ENCODE data around the gene TANC1. TPM values are rescaled to one million over a fixed set of nuclear protein-coding genes. Genes with fewer than 3 reads are reported as not detected.

Gene TANC1
- total and polyA plus RNA-seq, 2 donors (not counting 3 experiments of a cell fraction or from before 2014, with no cell fraction given), result 58.9 to 99.4 TPM

DNA sequence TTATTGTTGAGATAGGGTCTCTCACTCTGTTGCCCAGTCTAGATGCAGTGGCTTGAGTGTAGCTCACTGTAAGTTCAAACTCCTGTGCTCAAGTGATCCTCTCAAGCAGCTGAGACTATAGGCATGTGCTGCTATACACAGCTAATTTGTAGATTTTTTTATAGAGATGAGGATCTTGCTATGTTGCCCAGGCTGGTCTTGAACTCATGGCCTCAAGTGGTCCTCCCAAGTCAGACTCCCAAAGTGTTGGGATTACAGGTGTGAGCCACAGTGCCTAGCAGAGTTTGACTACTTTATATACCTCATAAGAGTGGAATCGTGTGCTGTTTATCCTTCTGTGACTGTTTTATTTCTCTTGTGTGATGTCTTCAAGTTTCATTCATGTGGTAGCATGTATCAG lies 60.3 kb downstream of the TANC1 start:
- H2AFZ ChIP-seq (ENCODE audit: low read depth, low read length), result no peak overlapping the region
- intact Hi-C loops (cut with micrococcal nuclease), result no loop called here
- FAIRE-seq (no peak), DNase-seq (ENCODE audit: low read depth, low spot score) (no peak)
- H3K9me3 ChIP-seq (replicated peaks; ENCODE audit: control insufficient read depth, insufficient read depth, low read length), result no peaks in the 10 kb centered on the region
- H3K4me3 ChIP-seq (replicated peaks in 1 of 3; ENCODE audit: insufficient read depth in 1 of 3, low read depth in 1 of 3, low read length in 3 of 3), result no peak overlapping the region
- BruUV-seq (replicated peaks), result no TSS peak
- H3K79me2 ChIP-seq (ENCODE audit: control insufficient read depth, insufficient read depth, low read length), result peaks cover 77% of the 10 kb centered on the region
- dilution Hi-C loops (cut with MboI; ENCODE audit: extremely low pct_ligation_motif_present, low sequenced_read_pairs), result no loop called here
- TF ChIP-seq MYC (IDR thresholded peaks at IDR 0.05; ENCODE audit: low read depth, low read length), result no peak
- no peaks in the 10 kb centered on the region for H3K36me3 ChIP-seq (ENCODE audit: control insufficient read depth in 2 of 2, extremely low read depth in 1 of 2, insufficient read depth in 2 of 2, low read length in 2 of 2)
- no peak overlapping the region for H3K9ac ChIP-seq (replicated peaks; ENCODE audit: extremely low read depth, insufficient read depth, low read length)
- H3K4me1 ChIP-seq (ENCODE audit: control insufficient read depth, extremely low read depth, insufficient read depth, low read length), result peaks cover 61% of the 10 kb centered on the region
- ChIA-PET POLR2A (no interaction called here), CTCF (interaction anchor here (0.8 to 5.1 kb wide), 4 partner anchors 19 to 90 kb away, joined by 3 to 34 read pairs (median 12); no protein-coding TSS in a partner anchor)
- no peak overlapping the region for H3K4me2 ChIP-seq (ENCODE audit: insufficient read depth, low read length)
- H3K27ac ChIP-seq (ENCODE audit: insufficient read depth, low read depth, low read length), result no peak overlapping the region
- H3K27me3 ChIP-seq (ENCODE audit: control insufficient read depth in 2 of 2, insufficient read depth in 2 of 2, low read length in 2 of 2), result no peaks in the 10 kb centered on the region
- no peaks in the 10 kb centered on the region for H4K20me1 ChIP-seq (replicated peaks; ENCODE audit: control insufficient read depth, extremely low read depth, insufficient read depth, low read length)
- no peaks in the 10 kb centered on the region for H3K9me1 ChIP-seq (replicated peaks; ENCODE audit: control insufficient read depth, extremely low read depth, insufficient read depth, low read length)

GRCh38 chr2:159029936-159030335 lies 61.5 kb downstream of the TANC1 start:
- Histone ChIP-seq H3K9me1 (replicated peaks; ENCODE audit: control insufficient read depth, extremely low read depth, insufficient read depth, low read length) (no peaks in the 10 kb centered on the region), H3K36me3 (ENCODE audit: control insufficient read depth in 2 of 2, extremely low read depth in 1 of 2, insufficient read depth in 2 of 2, low read length in 2 of 2) (no peaks in the 10 kb centered on the region), H3K9me3 (replicated peaks; ENCODE audit: control insufficient read depth, insufficient read depth, low read length) (no peaks in the 10 kb centered on the region), H3K4me3 (replicated peaks in 1 of 3; ENCODE audit: insufficient read depth in 1 of 3, low read depth in 1 of 3, low read length in 3 of 3) (no peak overlapping the region), H2AFZ (ENCODE audit: low read depth, low read length) (no peak overlapping the region), H3K4me1 (ENCODE audit: control insufficient read depth, extremely low read depth, insufficient read depth, low read length) (peaks cover 55% of the 10 kb centered on the region), H4K20me1 (replicated peaks; ENCODE audit: control insufficient read depth, extremely low read depth, insufficient read depth, low read length) (no peaks in the 10 kb centered on the region), H3K79me2 (ENCODE audit: control insufficient read depth, insufficient read depth, low read length) (peaks cover 82% of the 10 kb centered on the region), H3K4me2 (ENCODE audit: insufficient read depth, low read length) (peak overlapping the region; percentile 70), H3K27ac (ENCODE audit: insufficient read depth, low read depth, low read length) (peak overlapping the region; percentile 82), H3K9ac (replicated peaks; ENCODE audit: extremely low read depth, insufficient read depth, low read length) (peak overlapping the region; percentile 27), H3K27me3 (ENCODE audit: control insufficient read depth in 2 of 2, insufficient read depth in 2 of 2, low read length in 2 of 2) (no peaks in the 10 kb centered on the region)
- BruUV-seq (replicated peaks), result no TSS peak
- intact Hi-C loops (cut with micrococcal nuclease) (loop anchor here (1.0 to 5.0 kb wide), 7 partner anchors 23 to 129 kb away; partner anchors contain the start of gene TANC1), dilution Hi-C loops (cut with MboI; ENCODE audit: extremely low pct_ligation_motif_present, low sequenced_read_pairs) (no loop called here)
- DNase-seq (ENCODE audit: low read depth, low spot score) (peak; percentile 32), FAIRE-seq (no peak)
- POLR2A ChIA-PET, result interaction anchor here (1.3 kb wide), 1 partner anchor 89 kb away, joined by 3 read pairs; no protein-coding TSS in a partner anchor
- CTCF ChIA-PET, result interaction anchor here (1.0 to 5.1 kb wide), 10 partner anchors 11 to 139 kb away, joined by 3 to 34 read pairs (median 7); no protein-coding TSS in a partner anchor
- no peak for TF ChIP-seq FOS (IDR thresholded peaks at IDR 0.05; ENCODE audit: borderline replicate concordance, insufficient read depth, low read length)
- no peak for TF ChIP-seq MYC (IDR thresholded peaks at IDR 0.05; ENCODE audit: low read depth, low read length)
- no peak for TF ChIP-seq GATA2 (IDR thresholded peaks at IDR 0.05; ENCODE audit: insufficient read depth, insufficient read length, low read depth, low read length)
- no peak for TF ChIP-seq EZH2 (IDR thresholded peaks at IDR 0.05; ENCODE audit: borderline replicate concordance, low read depth, low read length, severe bottlenecking)
- TF ChIP-seq, protein P1, sequence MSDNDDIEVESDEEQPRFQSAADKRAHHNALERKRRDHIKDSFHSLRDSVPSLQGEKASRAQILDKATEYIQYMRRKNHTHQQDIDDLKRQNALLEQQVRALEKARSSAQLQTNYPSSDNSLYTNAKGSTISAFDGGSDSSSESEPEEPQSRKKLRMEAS (IDR thresholded peaks at IDR 0.05; ENCODE audit: insufficient read depth, insufficient read length), result no peak
- TF ChIP-seq JUN (IDR thresholded peaks at IDR 0.05; ENCODE audit: borderline replicate concordance, insufficient read depth, insufficient read length, low read depth), result no peak
- no peak for TF ChIP-seq CTCF (IDR thresholded peaks at IDR 0.05; ENCODE audit: extremely low read depth in 1 of 2, insufficient read depth in 1 of 2, low read depth in 1 of 2, low read length in 2 of 2)
- no peak for TF ChIP-seq POLR2A (IDR thresholded peaks at IDR 0.05; ENCODE audit: low read depth, low read length)
- no peak for TF ChIP-seq POLR2AphosphoS5 (IDR thresholded peaks at IDR 0.05; ENCODE audit: insufficient read depth, low read depth, low read length)
